NCI-H345 (cell line): ENCODE data around the gene CDH16.
"Not testable (repeated sequence)": the region's sequence is repeated elsewhere in the genome, so short reads cannot be mapped to it uniquely, and the experiment has no call there.

ENCODE experiments used
- DNase-seq: peaks from one replicate; lab custom pipeline; 2025; lab: John Stamatoyannopoulos, UW

CDH16 gene

GRCh38 chr16:66947302-66948065 is 28.8 kb upstream of the CDH16 start:
- peak; percentile 69 for DNase-seq

GRCh38 chr16:66946974-66947301 is 28.3 kb upstream of the CDH16 start:
- no peak for DNase-seq

- DNase-seq: no peak
Measured at GRCh38 chr16:66946541-66946940, 27.9 kb upstream of the CDH16 start.

DNA sequence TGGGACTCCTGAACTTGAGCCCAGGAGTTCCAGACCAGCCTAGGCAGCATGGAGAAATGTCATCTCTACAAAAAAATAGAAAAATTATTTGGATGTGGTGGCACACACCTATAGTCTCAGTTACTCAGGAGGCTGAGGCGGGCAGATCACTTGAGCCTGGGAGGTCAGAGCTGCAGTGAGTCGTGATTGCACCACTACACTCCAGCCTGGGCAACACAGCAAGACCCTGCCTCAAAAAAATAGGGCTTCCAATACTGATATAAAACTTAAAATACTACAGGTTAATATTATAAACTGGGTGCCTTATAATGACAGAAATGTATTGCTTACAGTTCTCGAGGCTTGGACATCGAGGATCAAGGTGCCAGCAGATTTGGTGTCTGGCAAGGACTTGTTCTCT is 27.3 kb upstream of the CDH16 start:
- no peak for DNase-seq

- not testable (repeated sequence) for DNase-seq
Measured at GRCh38 chr16:66944971-66945370, 26.3 kb upstream of the CDH16 start.

DNA sequence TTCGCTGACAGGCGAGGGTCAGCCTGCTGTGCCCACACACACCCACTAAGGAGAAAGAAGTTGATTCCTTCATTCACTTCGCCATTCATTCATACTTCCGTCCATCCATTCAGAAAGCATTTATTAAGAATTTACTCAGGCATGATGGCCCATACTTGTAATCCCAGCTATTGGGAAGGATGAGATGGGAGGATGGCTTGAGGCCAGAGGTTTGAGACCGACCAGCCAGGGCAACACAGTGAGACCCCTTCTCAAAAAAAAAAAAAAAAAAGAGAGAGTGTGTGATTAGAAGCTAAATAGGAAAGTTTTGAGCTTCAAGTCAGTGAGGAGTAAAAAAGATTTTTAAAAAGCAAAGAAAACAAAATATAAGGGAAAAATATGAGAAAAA is 25.4 kb upstream of the CDH16 start:
- no peak for DNase-seq

GRCh38 chr16:66943426-66944053 is 24.9 kb upstream of the CDH16 start:
- DNase-seq: no peak

GRCh38 chr16:66942981-66943380 is 24.3 kb upstream of the CDH16 start:
- DNase-seq: no peak

GRCh38 chr16:66940236-66940635 is 21.6 kb upstream of the CDH16 start:
- no peak for DNase-seq

GRCh38 chr16:66939366-66939765 is 20.7 kb upstream of the CDH16 start:
- no peak for DNase-seq

DNA sequence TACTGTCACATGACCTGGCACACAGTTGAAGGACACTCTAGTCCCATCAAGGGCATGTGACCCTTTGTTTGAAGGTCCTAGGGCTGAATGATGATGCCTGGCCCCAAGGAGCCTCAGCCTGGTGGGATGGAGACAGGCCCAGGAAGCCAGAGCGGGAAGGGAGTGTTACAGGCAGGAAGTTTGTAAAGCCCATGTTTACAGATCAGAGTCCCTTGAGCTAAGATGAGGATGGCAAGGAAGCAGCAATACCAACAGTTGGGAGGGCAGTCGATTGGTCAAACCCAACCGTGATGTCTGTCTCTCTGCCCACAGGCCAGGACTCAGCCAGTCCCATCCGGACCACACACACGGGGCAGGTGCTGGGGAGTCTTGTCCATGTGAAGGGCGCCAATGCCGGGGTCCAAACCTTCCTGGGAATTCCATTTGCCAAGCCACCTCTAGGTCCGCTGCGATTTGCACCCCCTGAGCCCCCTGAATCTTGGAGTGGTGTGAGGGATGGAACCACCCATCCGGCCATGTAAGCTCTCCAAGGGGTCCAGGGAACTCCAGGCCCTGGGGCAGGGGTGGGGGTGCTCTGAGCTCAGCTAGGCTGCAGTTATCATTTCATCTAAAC is 19.1 kb upstream of the CDH16 start:
- DNase-seq: no peak

DNA sequence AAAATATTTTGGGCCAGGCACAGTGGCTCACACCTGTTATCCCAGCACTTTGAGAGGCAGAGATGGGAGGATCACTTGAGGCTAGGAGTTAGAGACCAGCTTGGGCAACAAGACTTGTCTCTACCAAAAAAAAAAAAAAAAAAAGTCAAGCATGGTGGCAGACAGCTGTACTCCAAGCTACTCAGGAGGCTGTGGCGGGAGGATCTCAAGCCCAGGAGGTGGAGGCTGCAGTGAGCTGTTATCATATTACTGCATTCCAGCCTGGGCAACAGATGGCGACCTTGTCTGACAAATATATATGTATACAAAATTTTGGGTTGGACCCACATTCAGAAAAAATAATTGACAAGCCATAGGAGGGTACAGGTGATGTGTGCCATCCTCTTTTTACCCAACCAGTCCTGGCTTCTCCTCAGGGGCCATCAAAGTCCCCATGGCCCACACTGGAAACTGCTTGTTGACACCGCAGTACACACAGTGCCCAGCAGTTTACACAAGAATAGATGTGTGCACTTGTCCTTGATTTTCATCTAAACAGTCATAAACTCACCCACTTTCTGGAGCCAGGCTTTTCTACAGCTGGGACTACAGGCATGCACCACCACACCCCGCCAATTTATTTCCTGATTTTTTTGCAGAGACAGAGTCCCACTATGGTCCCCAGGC is 18.3 kb upstream of the CDH16 start:
- DNase-seq: no peak

GRCh38 chr16:66936462-66936861 is 17.8 kb upstream of the CDH16 start:
- no peak for DNase-seq

DNA sequence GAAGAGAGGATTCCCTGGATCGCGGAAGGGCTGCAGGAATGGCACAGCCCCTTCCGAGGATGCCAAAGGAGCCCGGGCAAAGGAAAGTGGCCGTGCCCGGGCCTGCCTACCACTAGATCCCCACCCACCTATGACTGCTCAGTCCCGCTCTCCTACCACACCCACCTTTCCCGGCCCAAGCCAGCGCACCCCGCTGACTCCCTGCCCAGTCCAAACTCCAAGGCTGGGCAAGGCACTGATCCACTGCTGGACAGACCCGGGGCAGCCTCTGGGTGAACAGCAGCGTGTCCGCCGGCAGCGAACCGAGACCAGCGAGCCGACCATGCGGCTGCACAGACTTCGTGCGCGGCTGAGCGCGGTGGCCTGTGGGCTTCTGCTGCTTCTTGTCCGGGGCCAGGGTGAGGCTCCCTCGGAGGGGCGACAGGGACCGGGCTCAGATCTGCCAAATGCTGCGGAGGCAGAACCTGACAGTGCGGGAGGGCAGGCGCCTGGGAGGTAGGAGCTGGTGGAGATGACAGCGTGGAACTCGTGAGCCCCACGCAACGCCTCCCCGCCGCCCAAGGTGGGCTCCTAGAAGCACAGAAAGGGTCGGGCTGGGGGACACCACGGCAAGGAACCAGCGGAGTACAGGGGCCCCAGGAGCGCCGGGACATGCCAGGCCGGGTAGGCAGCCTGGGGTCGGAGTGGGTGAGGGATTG is 16.8 kb upstream of the CDH16 start, which contains the start of gene CES2:
Gene CES2 (plus strand): TSS at position 203 of the 698 bp plus-strand sequence. CDS start 120 bp downstream, at position 323.
- DNase-seq: no peak

GRCh38 chr16:66934839-66935313 is 16.2 kb upstream of the CDH16 start:
- not testable (repeated sequence) for DNase-seq

DNA sequence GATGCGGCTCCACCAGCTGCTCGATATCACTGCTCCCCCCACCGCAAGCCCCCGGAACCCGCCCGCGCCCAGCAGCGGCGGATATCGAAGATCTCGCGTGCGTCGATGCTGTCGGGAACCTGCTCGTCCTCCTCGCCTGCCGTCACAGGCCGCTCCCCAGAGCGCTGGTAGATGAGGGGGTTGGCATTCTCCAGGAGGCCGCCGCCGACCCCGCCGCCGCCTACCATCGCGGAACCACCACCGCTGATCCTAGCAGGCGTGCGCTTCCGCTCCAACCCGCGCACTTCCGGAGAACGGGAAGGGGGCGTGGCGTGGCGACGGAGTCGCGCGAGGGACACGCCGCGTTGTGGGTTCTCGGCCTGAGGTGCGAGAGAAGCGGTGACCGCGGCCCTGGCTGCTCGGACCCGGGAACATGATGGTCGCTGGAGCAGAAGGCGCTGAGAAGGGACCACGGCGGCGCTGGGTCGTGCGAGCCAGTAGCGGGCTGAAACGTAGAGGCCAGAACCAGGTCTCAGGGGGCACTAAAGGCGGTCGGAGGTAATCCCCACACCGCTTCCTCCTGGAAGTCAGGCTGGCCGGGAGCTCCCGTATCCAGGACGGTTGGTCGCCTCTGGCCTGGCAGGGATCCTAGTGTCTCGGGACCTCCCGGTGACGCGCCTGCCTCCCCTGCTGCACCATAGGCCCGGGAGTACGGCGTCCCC is 15.6 kb upstream of the CDH16 start, which contains the start of gene CIAO2B:
Gene CIAO2B (minus strand): TSS at position 265 of the 701 bp plus-strand sequence. CDS start 38 bp downstream, at position 227.
- DNase-seq: peak; percentile 80

GRCh38 chr16:66933776-66934137 is 15.1 kb upstream of the CDH16 start:
- peak; percentile 21 for DNase-seq

DNA sequence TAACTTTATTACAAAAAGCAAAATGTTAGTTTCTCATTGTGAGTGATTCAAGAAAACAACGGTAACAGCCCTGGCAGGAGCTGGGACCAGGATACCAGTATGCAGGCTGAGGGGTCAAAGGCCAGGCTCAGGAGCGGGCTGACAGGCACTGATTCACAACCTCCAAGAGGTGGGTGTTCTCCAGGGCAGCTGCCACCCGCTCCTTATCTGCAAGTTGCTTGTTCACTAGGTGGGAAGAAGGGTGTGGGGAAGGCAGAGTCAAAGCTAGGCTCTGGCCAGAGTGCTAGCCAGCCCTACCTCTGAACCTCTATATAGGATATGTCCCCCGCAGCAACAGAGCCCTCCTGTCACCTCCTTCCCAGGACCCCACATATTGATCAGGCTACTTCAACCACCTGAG is 13.4 kb upstream of the CDH16 start:
- no peak for DNase-seq

DNA sequence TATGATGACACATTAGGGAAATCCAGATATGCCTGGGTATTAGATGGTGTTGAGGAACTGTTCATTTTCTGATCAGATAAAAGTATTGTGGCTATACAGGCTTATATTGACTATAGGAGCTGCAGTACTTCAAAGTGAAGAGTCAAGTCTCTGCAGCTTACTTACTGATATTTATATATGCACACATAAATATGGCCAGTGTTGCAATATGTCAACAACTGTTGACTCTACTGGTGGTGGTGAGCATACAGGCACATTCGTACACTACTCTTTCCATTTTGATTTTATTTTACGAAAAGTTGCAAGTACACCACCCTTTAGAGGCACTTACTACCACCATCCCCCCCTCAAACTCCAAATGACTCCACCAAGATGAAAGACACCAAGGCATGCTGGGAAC is 13.0 kb upstream of the CDH16 start:
- DNase-seq: no peak

DNA sequence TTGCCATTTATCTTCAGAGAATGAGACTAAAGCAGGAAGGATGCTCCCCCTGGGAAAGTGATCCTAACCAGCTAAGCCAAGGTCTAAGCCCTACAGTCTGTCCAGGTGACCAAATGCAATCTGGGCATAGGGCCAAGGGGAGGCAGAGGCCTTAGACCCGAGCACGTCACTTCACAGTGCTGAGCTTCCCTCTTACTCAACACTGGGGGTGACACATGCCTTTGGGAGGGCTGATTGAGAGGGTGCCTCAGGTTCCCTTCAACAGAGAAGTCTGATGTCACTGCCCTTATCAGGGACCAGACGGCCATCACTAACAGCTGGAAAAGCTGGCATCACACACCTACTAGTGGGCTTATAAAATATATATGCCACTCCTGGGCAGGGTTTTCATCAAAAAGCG is 11.5 kb upstream of the CDH16 start:
- DNase-seq: no peak

- no peak for DNase-seq
Measured at GRCh38 chr16:66928702-66929388, 10.2 kb upstream of the CDH16 start.
